KMS-11 (cell line): ENCODE measurements around the gene METAP1.
"Not testable (repeated sequence)": the region's sequence is repeated elsewhere in the genome, so short reads cannot be mapped to it uniquely, and the experiment has no call there.

Source experiments
- H2AFZ ChIP-seq: fragments of 200-600 bp; sonication (generic); 2 replicates; pipeline ENCODE4 v1.6.1; 2016; ENCODE audit warnings: antibody characterized with exemption, mixed run types, low read depth
- H3K27ac ChIP-seq: fragments of 200-600 bp; sonication (generic); 2 replicates; pipeline ENCODE4 v1.6.1; 2016; ENCODE audit warnings: mild to moderate bottlenecking, mixed run types
- H3K27me3 ChIP-seq: fragments of 200-600 bp; sonication (generic); 2 replicates; pipeline ENCODE4 v1.6.1; 2017; ENCODE audit warnings: mild to moderate bottlenecking, low read depth, mixed run types, moderate library complexity; ENCODE audit not compliant: insufficient read depth
- H3K36me3 ChIP-seq: fragments of 200-600 bp; sonication (generic); 2 replicates; pipeline ENCODE4 v1.6.1; 2017; ENCODE audit warnings: mild to moderate bottlenecking, mixed run types; ENCODE audit not compliant: insufficient read depth
- H3K4me1 ChIP-seq: fragments of 200-600 bp; sonication (generic); 2 replicates; pipeline ENCODE4 v1.6.1; 2016; ENCODE audit warnings: mild to moderate bottlenecking, low read depth, mixed run types; ENCODE audit not compliant: poor library complexity, severe bottlenecking
- H3K4me2 ChIP-seq: fragments of 200-600 bp; sonication (generic); 2 replicates; pipeline ENCODE4 v1.7.0; 2016; ENCODE audit warnings: mild to moderate bottlenecking, mixed run types
- H3K4me3 ChIP-seq: fragments of 200-600 bp; sonication (generic); IDR thresholded peaks from 2 replicates; pipeline ENCODE4 v1.6.1; 2017; ENCODE audit warnings: low read depth, low read length, mixed read lengths; ENCODE audit not compliant: insufficient read depth
- H3K79me2 ChIP-seq: fragments of 200-600 bp; sonication (generic); 2 replicates; pipeline ENCODE4 v1.6.1; 2016; ENCODE audit warnings: low read depth, mixed run types; ENCODE audit not compliant: insufficient read depth
- H3K9ac ChIP-seq: fragments of 200-600 bp; sonication (generic); 2 replicates; pipeline ENCODE4 v1.6.1; 2016; ENCODE audit warnings: mild to moderate bottlenecking, mixed run types
- H4K20me1 ChIP-seq: fragments of 200-600 bp; sonication (generic); 2 replicates; pipeline ENCODE4 v1.6.1; 2016; ENCODE audit warnings: mild to moderate bottlenecking, mixed run types; ENCODE audit not compliant: insufficient read depth
- CTCF ChIP-seq: fragments of 200-600 bp; sonication (generic); conservative IDR thresholded peaks from 2 replicates; pipeline ENCODE4 v1.6.1; 2017; ENCODE audit warnings: low read depth, mild to moderate bottlenecking, antibody characterized with exemption, low read length, moderate library complexity, mixed read lengths

METAP1 gene

GRCh38 chr4:99077177-99077576, 81.7 kb downstream of the METAP1 start:
- Histone ChIP-seq H3K36me3 (0 out of 2 replicates have a peak, but pooled peaks cover 3% of the 10 kb centered on the region), H3K27ac (no peak overlapping the region), H3K79me2 (no peaks in the 10 kb centered on the region), H3K27me3 (no peaks in the 10 kb centered on the region), H3K4me3 (no peak overlapping the region), H4K20me1 (no peaks in the 10 kb centered on the region), H3K9ac (no peak overlapping the region), H2AFZ (no peak overlapping the region), H3K4me2 (no peak overlapping the region), H3K4me1 (no peaks in the 10 kb centered on the region)
- TF ChIP-seq CTCF, result no peak

GRCh38 chr4:99078336-99078735, 82.8 kb downstream of the METAP1 start:
- 0 out of 2 replicates have a peak, but pooled peaks cover 3% of the 10 kb centered on the region for H3K36me3 ChIP-seq

GRCh38 chr4:99078931-99079624, 83.6 kb downstream of the METAP1 start:
- H3K9ac ChIP-seq, result no peak overlapping the region
- H2AFZ ChIP-seq, result no peak overlapping the region
- H3K27ac ChIP-seq, result no peak overlapping the region
- H3K79me2 ChIP-seq, result no peaks in the 10 kb centered on the region
- 0 out of 2 replicates have a peak, but pooled peaks cover 3% of the 10 kb centered on the region for H3K36me3 ChIP-seq
- H3K4me2 ChIP-seq, result no peak overlapping the region
- no peak overlapping the region for H3K4me3 ChIP-seq
- no peaks in the 10 kb centered on the region for H3K4me1 ChIP-seq
- no peaks in the 10 kb centered on the region for H3K27me3 ChIP-seq
- no peaks in the 10 kb centered on the region for H4K20me1 ChIP-seq
- TF ChIP-seq CTCF, result no peak

More at GRCh38 chr4:99078336-99078735, 82.8 kb downstream of the METAP1 start:
- no peak for TF ChIP-seq CTCF
- Histone ChIP-seq H3K4me1 (no peaks in the 10 kb centered on the region), H3K79me2 (no peaks in the 10 kb centered on the region), H3K4me2 (no peak overlapping the region), H4K20me1 (no peaks in the 10 kb centered on the region), H3K9ac (no peak overlapping the region), H3K4me3 (no peak overlapping the region), H3K27me3 (no peaks in the 10 kb centered on the region), H2AFZ (no peak overlapping the region), H3K27ac (no peak overlapping the region)

- H3K79me2 ChIP-seq, result no peaks in the 10 kb centered on the region
- H2AFZ ChIP-seq, result no peak overlapping the region
- H3K27me3 ChIP-seq, result no peaks in the 10 kb centered on the region
- no peak overlapping the region for H3K4me2 ChIP-seq
- no peak overlapping the region for H3K9ac ChIP-seq
- no peaks in the 10 kb centered on the region for H3K4me1 ChIP-seq
- H3K27ac ChIP-seq, result no peak overlapping the region
- H4K20me1 ChIP-seq, result no peaks in the 10 kb centered on the region
- no peak for TF ChIP-seq CTCF
- H3K4me3 ChIP-seq, result no peak overlapping the region
- 0 out of 2 replicates have a peak, but pooled peaks cover 3% of the 10 kb centered on the region for H3K36me3 ChIP-seq
These were observed 84.2 kb downstream of the METAP1 start for GRCh38 chr4:99079625-99080295.

GRCh38 chr4:99080869-99081268, 85.3 kb downstream of the METAP1 start:
- H3K36me3 ChIP-seq, H3K27me3 ChIP-seq, H3K9ac ChIP-seq, H4K20me1 ChIP-seq, H2AFZ ChIP-seq, H3K27ac ChIP-seq, H3K4me1 ChIP-seq, H3K79me2 ChIP-seq, H3K4me2 ChIP-seq, H3K4me3 ChIP-seq: not testable (repeated sequence)
